GM23248 (cell line): ENCODE results near the gene COL15A1. TPM values are rescaled to one million over a fixed set of nuclear protein-coding genes. Genes with fewer than 3 reads are reported as not detected.
"Not testable (repeated sequence)": the region's sequence is repeated elsewhere in the genome, so short reads cannot be mapped to it uniquely, and the experiment has no call there.

Experiments used
- DNase-seq: peaks from one replicate; pipeline ENCODE4 v3.0.0-alpha.2; 2015
- H2AFZ ChIP-seq: fragments of 200-600 bp; sonication (generic); 2 replicates; pipeline ENCODE4 v1.6.1; 2016; ENCODE audit warnings: antibody characterized with exemption
- H3F3A ChIP-seq: fragments of 200-600 bp; sonication (generic); 2 replicates; pipeline ENCODE4 v1.6.1; 2016; ENCODE audit warnings: mild to moderate bottlenecking, antibody characterized with exemption, mixed run types; ENCODE audit not compliant: insufficient read depth
- H3K27ac ChIP-seq: fragments of 200-600 bp; sonication (generic); 2 replicates; pipeline ENCODE4 v1.5.1; 2016; ENCODE audit warnings: mild to moderate bottlenecking
- H3K27me3 ChIP-seq: fragments of 200-600 bp; sonication (generic); replicated peaks from 2 replicates; pipeline ENCODE4 v1.6.1; 2016; ENCODE audit warnings: mild to moderate bottlenecking; ENCODE audit not compliant: insufficient read depth
- H3K36me3 ChIP-seq: fragments of 200-600 bp; sonication (generic); 2 replicates; pipeline ENCODE4 v1.6.1; 2016; ENCODE audit warnings: low read depth, mild to moderate bottlenecking
- H3K4me1 ChIP-seq: fragments of 200-600 bp; sonication (generic); 2 replicates; pipeline ENCODE4 v1.6.1; 2016; ENCODE audit warnings: mild to moderate bottlenecking; ENCODE audit not compliant: insufficient read depth
- H3K4me2 ChIP-seq: fragments of 200-600 bp; sonication (generic); one replicate; pipeline ENCODE4 v1.6.1; 2016; ENCODE audit warnings: mild to moderate bottlenecking; ENCODE audit not compliant: unreplicated experiment
- H3K4me3 ChIP-seq: fragments of 200-600 bp; sonication (generic); 2 replicates; pipeline ENCODE4 v1.5.1; 2016; ENCODE audit warnings: mild to moderate bottlenecking
- H3K79me2 ChIP-seq: fragments of 200-600 bp; sonication (generic); 2 replicates; pipeline ENCODE4 v1.6.1; 2016; ENCODE audit warnings: mild to moderate bottlenecking; ENCODE audit not compliant: insufficient read depth
- H3K9ac ChIP-seq: fragments of 200-600 bp; sonication (generic); 2 replicates; pipeline ENCODE4 v1.6.1; 2016; ENCODE audit warnings: mild to moderate bottlenecking
- H3K9me2 ChIP-seq: fragments of 200-600 bp; sonication (generic); 2 replicates; pipeline ENCODE4 v1.6.1; 2016; ENCODE audit warnings: mixed run types, mild to moderate bottlenecking, moderate library complexity; ENCODE audit not compliant: insufficient read depth
- H3K9me3 ChIP-seq: fragments of 200-600 bp; sonication (generic); one replicate; pipeline ENCODE4 v1.6.1; 2017; ENCODE audit warnings: low read depth
- H4K20me1 ChIP-seq: fragments of 200-600 bp; sonication (generic); 2 replicates; pipeline ENCODE4 v1.6.0; 2016; ENCODE audit not compliant: insufficient read depth
- EZH2 ChIP-seq: fragments of 200-600 bp; sonication (generic); IDR thresholded peaks from 2 replicates; pipeline ENCODE4 v1.6.1; 2018; ENCODE audit warnings: antibody characterized with exemption, mild to moderate bottlenecking; ENCODE audit not compliant: insufficient read depth, poor library complexity, severe bottlenecking
- EZH2phosphoT487 ChIP-seq: fragments of 200-600 bp; sonication (generic); IDR thresholded peaks from 2 replicates; pipeline ENCODE4 v1.6.1; 2018; ENCODE audit warnings: antibody characterized with exemption, moderate library complexity, mild to moderate bottlenecking, low read depth; ENCODE audit not compliant: insufficient read depth
- WGBS, 2 experiments: methylation state at CpG; one replicate each; pipeline ENCODE4 v1.1.6; 2015 to 2017; ENCODE audit warnings: low lambda C conversion rate in 2 of 2, low coverage in 1 of 2; ENCODE audit errors: missing lambda C conversion rate in 2 of 2; 5-methylcytosine and 5-hydroxymethylcytosine counted together
- in situ Hi-C: fragments of 300-500 bp; cut with MboI; formaldehyde crosslinking; loops from 2 replicates; pipeline ENCODE4 v1.15.0; 2020
- polyA plus RNA-seq: library from polyadenylated mRNA; unstranded; fragments of >200 nt; fragmentation: Nextera tagmentation; extraction: Ambion mirVana; gene quantifications from 2 replicates; pipeline ENCODE4 v1.2.1, GENCODE V29; 2016
- total RNA-seq: library from RNA; depleted of rRNA; stranded (reverse); fragments of >200 nt; shearing (Covaris generic); gene quantifications from 2 replicates; pipeline ENCODE4 v1.2.3, GENCODE V29; 2014

Gene COL15A1
- total and polyA plus RNA-seq, 2 experiments from 2014 or later = 9.7 to 16.8 TPM

DNA sequence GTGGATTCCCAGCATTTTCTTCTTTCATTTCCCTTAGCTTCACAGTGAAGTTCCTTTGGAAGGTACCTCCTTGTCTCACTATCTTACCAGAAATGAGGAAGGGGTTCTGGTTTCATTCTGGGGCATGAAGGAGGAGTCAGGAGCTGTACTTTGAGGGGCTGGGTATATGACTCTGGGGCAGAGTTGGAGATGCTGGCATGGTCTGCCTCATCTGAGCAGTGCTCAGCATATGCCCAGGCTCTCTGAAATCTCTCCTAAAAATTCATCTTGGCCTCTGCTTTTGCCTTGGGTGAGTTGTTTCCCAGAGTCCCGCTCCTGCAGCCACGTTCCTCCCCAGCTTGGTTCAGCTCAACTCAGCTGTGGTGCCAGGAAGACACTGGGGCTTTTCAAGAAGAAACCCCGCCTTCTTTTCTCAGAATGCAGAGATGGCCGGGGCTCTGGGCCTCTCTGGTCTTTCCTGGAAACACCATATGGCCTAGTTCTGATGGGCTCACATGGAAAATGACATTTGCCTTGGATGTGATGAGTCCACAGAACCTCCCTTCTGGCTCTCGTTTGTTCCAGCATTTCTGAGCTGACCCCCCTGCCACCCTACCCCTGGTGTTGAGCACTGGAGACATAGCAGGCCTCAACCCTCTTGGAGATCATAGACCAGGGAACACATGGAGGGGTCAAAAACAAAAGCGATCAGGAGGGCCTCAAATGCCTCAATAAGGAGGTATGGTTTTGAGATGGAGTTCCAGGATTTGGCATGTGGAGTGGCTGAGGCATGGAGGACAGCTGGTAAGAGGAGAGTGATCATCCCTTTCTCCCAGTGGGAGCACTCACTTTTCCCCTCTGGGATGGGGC lies 149.2 kb downstream of the COL15A1 start:
- Histone ChIP-seq H4K20me1 (no peaks in the 10 kb centered on the region), H3K4me3 (no peak overlapping the region), H3K9me3 (no peaks in the 10 kb centered on the region), H3K9ac (no peak overlapping the region), H2AFZ (no peak overlapping the region), H3K79me2 (no peaks in the 10 kb centered on the region), H3K36me3 (no peaks in the 10 kb centered on the region), H3K27me3 (peaks cover 8% of the 10 kb centered on the region; the same call in 1 of the 2 replicates), H3F3A (peaks cover 14% of the 10 kb centered on the region), H3K4me2 (no peak overlapping the region), H3K27ac (no peak overlapping the region), H3K9me2 (no peaks in the 10 kb centered on the region), H3K4me1 (peaks cover 16% of the 10 kb centered on the region)
- 58 to 64% methylated on average over 6 of the region's 6 CpGs for WGBS, 2 experiments
- no peak for DNase-seq
- in situ Hi-C loops = no loop called here
- TF ChIP-seq EZH2phosphoT487 (no peak), EZH2 (no peak)

DNA sequence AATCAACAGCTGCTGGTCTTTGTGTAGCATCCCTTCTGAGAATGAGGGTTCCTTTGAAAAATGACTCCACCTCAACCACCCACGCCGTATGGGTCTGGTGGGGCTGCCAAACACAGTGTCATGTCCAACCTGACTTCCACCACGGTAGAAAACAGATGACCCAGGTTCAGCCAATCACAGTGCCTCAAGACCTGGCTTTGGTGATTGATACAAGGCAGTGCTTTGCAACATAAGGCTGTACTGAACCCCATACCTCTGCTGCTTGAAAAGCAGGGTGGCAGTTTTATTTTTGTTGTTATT lies 149.7 kb downstream of the COL15A1 start:
- Histone ChIP-seq H3K27ac (no peak overlapping the region), H3K4me3 (no peak overlapping the region), H3K9me3 (no peaks in the 10 kb centered on the region), H3K27me3 (peaks cover 8% of the 10 kb centered on the region; the same call in 1 of the 2 replicates), H3K4me2 (no peak overlapping the region), H3K9ac (no peak overlapping the region), H3K79me2 (no peaks in the 10 kb centered on the region), H4K20me1 (no peaks in the 10 kb centered on the region), H3K9me2 (no peaks in the 10 kb centered on the region), H3K36me3 (no peaks in the 10 kb centered on the region), H3F3A (peaks cover 14% of the 10 kb centered on the region), H3K4me1 (peaks cover 16% of the 10 kb centered on the region), H2AFZ (no peak overlapping the region)
- no peak for DNase-seq
- 69 to 70% methylated on average over 3 of the region's 3 CpGs for WGBS, 2 experiments
- TF ChIP-seq EZH2phosphoT487 = no peak
- no peak for TF ChIP-seq EZH2
- in situ Hi-C loops = no loop called here

DNA sequence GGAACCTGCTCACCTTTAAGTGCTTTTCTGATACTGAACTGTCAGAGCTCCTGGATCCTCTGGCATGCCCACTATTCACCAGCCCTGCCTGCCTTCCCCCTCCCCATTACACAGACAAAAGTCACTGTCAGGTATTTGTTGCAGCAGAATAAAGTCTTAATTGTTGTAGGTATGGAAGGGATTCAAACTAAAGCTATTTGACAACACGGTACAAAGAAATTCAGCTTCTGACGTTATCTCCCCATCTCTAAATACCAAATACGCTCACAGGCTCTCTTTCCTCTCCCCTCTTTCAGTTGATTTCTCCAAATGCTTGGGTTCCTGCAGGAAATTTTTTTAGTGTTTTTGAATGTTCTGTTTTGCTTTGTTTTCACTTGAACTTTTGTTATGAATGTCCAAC lies 151.9 kb downstream of the COL15A1 start:
- Histone ChIP-seq H3K4me2 (no peak overlapping the region), H3K27ac (no peak overlapping the region), H3K79me2 (no peaks in the 10 kb centered on the region), H3K9me2 (no peaks in the 10 kb centered on the region), H3F3A (peaks cover 4% of the 10 kb centered on the region; the same call in 1 of the 2 replicates), H3K27me3 (peaks cover 8% of the 10 kb centered on the region; the same call in 1 of the 2 replicates), H3K4me3 (no peak overlapping the region), H3K4me1 (peaks cover 6% of the 10 kb centered on the region), H3K9ac (no peak overlapping the region), H2AFZ (no peak overlapping the region), H3K9me3 (no peaks in the 10 kb centered on the region), H4K20me1 (no peaks in the 10 kb centered on the region), H3K36me3 (no peaks in the 10 kb centered on the region)
- DNase-seq = no peak
- 68 to 75% methylated on average over 3 of the region's 3 CpGs for WGBS, 2 experiments
- TF ChIP-seq EZH2phosphoT487 (no peak), EZH2 (no peak)
- in situ Hi-C loops = no loop called here

DNA sequence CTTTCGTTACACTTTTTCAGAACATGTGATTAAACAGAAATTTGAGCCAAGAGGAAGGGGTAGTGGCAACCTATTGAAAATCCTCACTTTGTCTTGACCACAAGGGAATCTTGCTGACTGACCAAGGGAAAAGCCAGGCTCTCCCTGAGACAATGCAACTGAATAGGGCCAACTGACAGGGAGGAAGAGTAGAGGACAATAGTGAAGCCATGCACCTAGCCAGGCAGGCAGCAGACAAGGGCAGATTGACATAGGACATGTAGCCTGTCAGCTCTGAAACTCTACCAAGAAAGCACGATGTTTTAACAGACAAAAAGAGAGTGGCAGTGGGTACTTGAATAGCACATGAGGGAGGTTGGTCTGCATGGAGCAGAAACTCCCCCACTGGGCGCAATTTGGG lies 152.7 kb downstream of the COL15A1 start:
- in situ Hi-C loops = no loop called here
- 92% methylated on average over 3 of the region's 3 CpGs for WGBS, 2 experiments

DNA sequence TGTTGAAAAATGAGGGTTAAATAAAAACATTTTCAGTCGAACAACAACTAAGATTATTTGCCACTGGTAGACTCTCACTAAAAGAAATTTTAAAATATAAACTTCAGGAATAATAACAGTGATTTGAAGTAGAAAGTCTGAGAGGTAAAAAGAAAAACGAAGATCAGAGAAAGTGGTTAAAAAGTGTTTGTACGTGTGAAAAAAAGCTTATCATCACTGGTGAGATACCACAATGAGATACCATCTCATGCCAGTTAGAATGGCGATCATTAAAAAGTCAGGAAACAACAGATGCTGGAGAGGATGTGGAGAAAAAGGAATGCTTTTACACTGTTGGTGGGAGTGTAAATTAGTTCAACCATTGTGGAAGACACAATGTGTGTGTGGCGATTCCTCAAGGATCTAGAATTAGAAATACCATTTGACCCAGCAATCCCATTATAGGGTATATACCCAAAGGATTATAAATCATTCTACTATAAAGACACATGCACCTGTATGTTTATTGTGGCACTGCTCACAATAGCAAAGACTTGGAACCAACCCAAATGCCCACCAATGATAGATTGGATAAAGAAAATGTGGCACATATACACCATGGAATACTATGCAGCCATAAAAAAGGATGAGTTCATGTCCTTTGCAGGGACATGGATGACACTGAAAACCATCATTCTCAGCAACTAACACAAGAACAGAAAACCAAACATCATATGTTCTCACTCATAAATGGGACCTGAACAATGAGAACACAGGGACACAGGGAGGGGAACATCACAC lies 156.3 kb downstream of the COL15A1 start:
- H3F3A ChIP-seq = peaks cover 16% of the 10 kb centered on the region
- WGBS, 2 experiments = 80 to 82% methylated on average over 5 of the region's 5 CpGs
- H3K9me2 ChIP-seq, H3K9me3 ChIP-seq, H3K27ac ChIP-seq, H3K79me2 ChIP-seq, H2AFZ ChIP-seq, in situ Hi-C loops, H3K4me3 ChIP-seq, H4K20me1 ChIP-seq, DNase-seq, H3K4me2 ChIP-seq, H3K4me1 ChIP-seq, H3K36me3 ChIP-seq, H3K27me3 ChIP-seq, H3K9ac ChIP-seq: not testable (repeated sequence)

More for the DNA sequence above, 152.7 kb downstream of the COL15A1 start:
- DNase-seq = no peak
- no peak overlapping the region for H3K4me2 ChIP-seq
- H3K9me2 ChIP-seq = no peaks in the 10 kb centered on the region
- no peak overlapping the region for H3K9ac ChIP-seq
- peaks cover 8% of the 10 kb centered on the region; the same call in 1 of the 2 replicates for H3K27me3 ChIP-seq
- H4K20me1 ChIP-seq = no peaks in the 10 kb centered on the region
- H2AFZ ChIP-seq = no peak overlapping the region
- H3K27ac ChIP-seq = no peak overlapping the region
- H3K4me1 ChIP-seq = no peaks in the 10 kb centered on the region
- H3K9me3 ChIP-seq = no peaks in the 10 kb centered on the region
- no peak overlapping the region for H3K4me3 ChIP-seq
- H3K79me2 ChIP-seq = no peaks in the 10 kb centered on the region
- H3F3A ChIP-seq = no peaks in the 10 kb centered on the region
- H3K36me3 ChIP-seq = no peaks in the 10 kb centered on the region
- TF ChIP-seq EZH2 = no peak
- TF ChIP-seq EZH2phosphoT487 = no peak
